Activated CD4-positive, alpha-beta T cell treated with anti-CD3 and anti-CD28 coated beads for 4 hours (primary cell): Measurements from ENCODE around the gene OCIAD1.
"Not testable (repeated sequence)": the region's sequence is repeated elsewhere in the genome, so short reads cannot be mapped to it uniquely, and the experiment has no call there.

Experiments
- DNase-seq, 2 donors: peaks; one replicate each; pipeline ENCODE4 v3.0.0-alpha.2; 2020

OCIAD1 gene

GRCh38 chr4:48821431-48821830, 9.5 kb upstream of the OCIAD1 start:
- DNase-seq = not testable (repeated sequence)

GRCh38 chr4:48827622-48828021, 3.3 kb upstream of the OCIAD1 start:
- DNase-seq = no peak

DNA sequence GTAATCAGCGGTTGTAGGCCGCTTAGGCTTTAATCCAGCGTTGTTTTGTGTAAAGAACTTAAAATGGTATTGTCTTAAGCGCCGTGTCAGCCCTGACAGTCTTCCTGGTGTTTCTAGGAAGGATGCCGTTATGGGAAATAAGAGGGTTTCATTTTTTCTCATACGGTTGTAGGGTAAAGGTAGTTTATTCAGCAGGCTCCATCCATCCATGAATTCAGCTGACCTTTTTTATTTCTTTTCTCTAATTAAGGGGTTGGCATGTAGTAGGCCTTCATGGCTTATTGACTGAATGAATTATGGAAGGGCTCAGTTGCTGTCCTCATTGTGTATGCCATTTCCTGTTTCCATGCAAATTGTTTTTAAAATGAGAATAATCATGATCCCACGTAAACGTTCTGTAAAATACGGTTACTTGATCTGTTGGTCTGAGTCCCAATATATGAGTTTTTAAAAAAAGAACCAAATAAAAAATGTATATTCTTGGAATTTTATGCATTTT, 693 bp downstream of the OCIAD1 start:
- DNase-seq = peak in 1 of 2 donors; percentile 1

- no peak for DNase-seq
Observed at GRCh38 chr4:48832571-48832970, 1.7 kb downstream of the OCIAD1 start.

- DNase-seq = no peak
Observed at GRCh38 chr4:48836658-48837057, 5.8 kb downstream of the OCIAD1 start.

- DNase-seq = no peak
Observed at GRCh38 chr4:48841045-48841827, 10.3 kb downstream of the OCIAD1 start.

GRCh38 chr4:48844843-48845242, 14.0 kb downstream of the OCIAD1 start:
- no peak for DNase-seq

DNA sequence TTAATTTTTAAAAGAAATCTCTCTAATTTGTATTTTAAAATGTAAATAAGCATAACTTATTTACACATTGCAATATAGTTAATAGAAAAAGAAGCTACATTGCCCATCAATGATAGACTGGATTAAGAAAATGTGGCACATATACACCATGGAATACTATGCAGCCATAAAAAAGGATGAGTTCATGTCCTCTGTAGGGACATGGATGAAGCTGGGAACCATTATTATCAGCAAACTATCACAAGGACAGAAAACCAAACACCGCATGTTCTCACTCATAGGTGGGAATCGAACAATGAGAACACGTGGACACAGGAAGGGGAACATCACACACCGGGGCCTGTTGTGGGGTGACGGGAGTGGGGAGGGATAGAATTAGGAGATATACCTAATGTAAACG, 17.9 kb downstream of the OCIAD1 start:
- not testable (repeated sequence) for DNase-seq

- no peak for DNase-seq
Observed at GRCh38 chr4:48851651-48852050, 20.8 kb downstream of the OCIAD1 start.

GRCh38 chr4:48853604-48854394, 22.9 kb downstream of the OCIAD1 start:
- DNase-seq = no peak

DNA sequence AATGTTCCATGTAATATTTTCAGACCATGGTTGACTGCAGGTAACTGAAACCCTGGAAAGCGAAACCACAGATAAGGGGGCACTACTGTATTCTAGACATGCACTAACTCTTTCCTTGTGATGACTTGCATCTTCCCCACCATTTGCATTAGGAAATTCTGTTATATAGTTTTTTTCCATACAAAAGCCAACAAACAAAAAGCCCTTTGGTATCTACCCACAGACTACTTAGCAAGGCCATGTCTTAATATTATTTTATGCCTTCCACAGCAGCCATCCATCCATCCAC, 23.5 kb downstream of the OCIAD1 start:
- no peak for DNase-seq

- DNase-seq = no peak
Observed at GRCh38 chr4:48854982-48855381, 24.1 kb downstream of the OCIAD1 start.

GRCh38 chr4:48858130-48858529, 27.2 kb downstream of the OCIAD1 start:
- DNase-seq = no peak

DNA sequence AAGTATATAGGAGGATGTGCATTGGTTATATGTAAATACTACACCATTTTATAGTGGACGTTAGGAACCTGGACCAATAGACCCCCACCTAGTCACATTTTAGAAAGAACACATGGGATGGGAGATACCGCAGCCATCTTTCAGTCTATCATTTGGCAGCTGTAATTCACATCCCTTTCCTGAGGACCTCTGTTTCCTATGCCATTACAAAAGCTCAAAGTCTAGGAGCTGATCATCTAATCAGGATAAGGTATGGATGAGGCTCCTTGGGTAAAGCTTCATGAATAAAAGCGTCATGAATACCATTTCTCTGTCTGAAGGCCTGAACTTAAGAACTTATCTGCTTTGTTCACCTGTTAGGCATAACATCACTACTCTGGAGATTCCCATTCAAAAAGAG, 31.1 kb downstream of the OCIAD1 start:
- DNase-seq = no peak

GRCh38 chr4:48862661-48863060, 31.8 kb downstream of the OCIAD1 start:
- no peak for DNase-seq

DNA sequence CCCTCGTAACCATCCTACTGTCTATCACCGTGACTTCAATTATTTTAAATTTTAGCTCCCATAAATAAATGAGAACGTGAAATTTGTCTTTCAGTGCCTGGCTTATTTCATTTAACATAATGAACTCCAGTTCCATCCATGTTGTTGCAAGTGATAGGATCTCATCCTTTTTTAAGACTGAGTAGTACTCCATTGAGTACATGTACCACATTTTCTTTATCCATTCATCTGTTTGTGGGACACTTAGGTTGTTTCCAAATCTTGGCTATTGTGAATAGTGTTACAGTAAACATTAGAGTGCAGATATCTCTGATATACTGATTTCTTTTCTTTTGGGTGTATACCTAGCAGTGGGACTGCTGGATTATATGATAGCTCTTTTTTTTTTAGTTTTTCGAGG, 32.8 kb downstream of the OCIAD1 start:
- no peak for DNase-seq

- not testable (repeated sequence) for DNase-seq
Observed at GRCh38 chr4:48864696-48865095, 33.8 kb downstream of the OCIAD1 start.

- no peak for DNase-seq
Observed at GRCh38 chr4:48877827-48878535, 47.1 kb downstream of the OCIAD1 start.

GRCh38 chr4:48879561-48880442, 48.9 kb downstream of the OCIAD1 start:
- no peak for DNase-seq

DNA sequence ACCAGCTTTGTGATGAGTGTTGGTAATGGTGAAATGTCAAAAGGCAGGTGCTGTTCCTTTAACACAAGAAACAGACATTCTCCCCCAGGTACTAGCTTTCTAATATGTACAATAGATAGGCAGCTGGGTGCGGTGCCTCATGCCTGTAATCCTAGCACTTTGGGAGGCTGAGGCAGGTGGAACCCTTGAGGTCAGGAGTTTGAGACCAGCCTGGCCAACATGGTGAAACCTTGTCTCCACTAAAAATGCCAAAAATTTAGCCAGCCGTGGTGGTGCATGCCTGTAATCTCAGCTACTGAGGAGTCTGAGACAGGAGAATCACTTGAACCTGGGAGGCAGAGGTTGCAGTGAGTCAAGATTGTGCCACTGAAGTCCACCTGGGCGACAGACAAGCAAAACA, 50.8 kb downstream of the OCIAD1 start:
- DNase-seq = not testable (repeated sequence)

DNA sequence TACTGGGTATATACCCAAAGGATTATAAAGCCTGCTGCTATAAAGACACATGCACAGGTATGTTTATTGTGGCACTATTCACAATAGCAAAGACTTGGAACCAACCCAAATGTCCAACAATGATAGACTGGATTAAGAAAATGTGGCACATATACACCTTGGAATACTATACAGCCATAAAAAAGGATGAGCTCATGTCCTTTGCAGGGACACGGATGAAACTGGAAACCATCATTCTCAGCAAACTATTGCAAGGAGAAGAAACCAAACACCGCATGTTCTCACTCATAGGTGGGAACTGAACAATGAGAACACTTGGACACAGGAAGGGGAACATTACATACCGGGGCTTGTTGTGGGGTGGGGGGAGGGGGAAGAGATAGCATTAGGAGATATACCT, 58.9 kb downstream of the OCIAD1 start:
- DNase-seq = not testable (repeated sequence)

- DNase-seq = no peak
Observed at GRCh38 chr4:48891028-48891619, 60.2 kb downstream of the OCIAD1 start.
